HL-60 (cell line): Measurements from ENCODE around the gene CALN1.

ENCODE experiments used
- CTCF ChIP-seq: IDR thresholded peaks from one replicate; pipeline ENCODE4 v1.5.1; 2011; ENCODE audit warnings: low read length, control low read depth, inconsistent platforms; ENCODE audit not compliant: insufficient read depth
- POLR2AphosphoS5 ChIP-seq: IDR thresholded peaks from 2 replicates; pipeline ENCODE4 v1.6.1; 2012; ENCODE audit warnings: low read depth
- TF ChIP-seq, protein P1 (sequence below): IDR thresholded peaks from 2 replicates; pipeline ENCODE4 v1.6.1; 2012; ENCODE audit warnings: low read depth; ENCODE audit not compliant: insufficient replicate concordance

- TF ChIP-seq CTCF, result no peak
- TF ChIP-seq, protein P1, sequence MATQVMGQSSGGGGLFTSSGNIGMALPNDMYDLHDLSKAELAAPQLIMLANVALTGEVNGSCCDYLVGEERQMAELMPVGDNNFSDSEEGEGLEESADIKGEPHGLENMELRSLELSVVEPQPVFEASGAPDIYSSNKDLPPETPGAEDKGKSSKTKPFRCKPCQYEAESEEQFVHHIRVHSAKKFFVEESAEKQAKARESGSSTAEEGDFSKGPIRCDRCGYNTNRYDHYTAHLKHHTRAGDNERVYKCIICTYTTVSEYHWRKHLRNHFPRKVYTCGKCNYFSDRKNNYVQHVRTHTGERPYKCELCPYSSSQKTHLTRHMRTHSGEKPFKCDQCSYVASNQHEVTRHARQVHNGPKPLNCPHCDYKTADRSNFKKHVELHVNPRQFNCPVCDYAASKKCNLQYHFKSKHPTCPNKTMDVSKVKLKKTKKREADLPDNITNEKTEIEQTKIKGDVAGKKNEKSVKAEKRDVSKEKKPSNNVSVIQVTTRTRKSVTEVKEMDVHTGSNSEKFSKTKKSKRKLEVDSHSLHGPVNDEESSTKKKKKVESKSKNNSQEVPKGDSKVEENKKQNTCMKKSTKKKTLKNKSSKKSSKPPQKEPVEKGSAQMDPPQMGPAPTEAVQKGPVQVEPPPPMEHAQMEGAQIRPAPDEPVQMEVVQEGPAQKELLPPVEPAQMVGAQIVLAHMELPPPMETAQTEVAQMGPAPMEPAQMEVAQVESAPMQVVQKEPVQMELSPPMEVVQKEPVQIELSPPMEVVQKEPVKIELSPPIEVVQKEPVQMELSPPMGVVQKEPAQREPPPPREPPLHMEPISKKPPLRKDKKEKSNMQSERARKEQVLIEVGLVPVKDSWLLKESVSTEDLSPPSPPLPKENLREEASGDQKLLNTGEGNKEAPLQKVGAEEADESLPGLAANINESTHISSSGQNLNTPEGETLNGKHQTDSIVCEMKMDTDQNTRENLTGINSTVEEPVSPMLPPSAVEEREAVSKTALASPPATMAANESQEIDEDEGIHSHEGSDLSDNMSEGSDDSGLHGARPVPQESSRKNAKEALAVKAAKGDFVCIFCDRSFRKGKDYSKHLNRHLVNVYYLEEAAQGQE, result no peak
- TF ChIP-seq POLR2AphosphoS5, result no peak
Observed at GRCh38 chr7:71990138-71990462, 422.0 kb downstream of the CALN1 start.
